Posterior cingulate gyrus (tissue), 11 donors: Measurements from ENCODE around the gene YY1.
"Not testable (repeated sequence)": the region's sequence is repeated elsewhere in the genome, so short reads cannot be mapped to it uniquely, and the experiment has no call there.

ENCODE experiments used
- DNase-seq, 10 donors: peaks; one replicate each; pipeline versions ENCODE4 v3.0.0 to v3.0.0-alpha.2; 2020 to 2021; ENCODE audit warnings: mixed read lengths in 3 of 10
- intact Hi-C: fragments of 100-400 bp; cut with DNase I; formaldehyde crosslinking; loops from one replicate; pipeline ENCODE4 v1.15.1; 2023

YY1 gene

DNA sequence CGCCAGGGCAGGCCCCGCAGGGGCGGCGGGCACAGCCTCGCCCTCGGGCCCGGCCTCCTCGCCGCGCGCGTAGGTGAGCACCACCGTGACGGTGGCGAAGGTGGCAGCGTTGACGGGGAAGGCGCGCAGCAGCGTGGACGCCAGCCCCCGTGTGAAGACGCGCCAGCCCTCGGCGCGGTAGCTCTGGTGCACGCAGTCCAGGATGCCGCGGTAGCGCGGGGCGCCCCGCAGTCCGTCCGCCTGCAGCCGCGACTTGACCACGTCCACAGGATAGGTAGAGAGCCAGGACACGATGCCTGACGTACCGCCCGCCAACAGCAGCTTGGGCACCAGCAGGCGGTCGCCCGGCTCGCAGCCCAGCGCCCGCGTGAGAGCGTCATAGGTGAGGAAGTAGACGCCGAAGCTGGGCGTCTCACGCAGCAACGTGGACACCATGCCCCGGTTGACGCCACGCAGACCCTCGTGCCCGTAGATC is 53.4 kb downstream of the YY1 start:
- intact Hi-C loops: no loop called here
- DNase-seq: peak in 2 of 10 donors; percentile 56 to 59

GRCh38 chr14:100292776-100293461 is 54.0 kb downstream of the YY1 start:
- intact Hi-C loops: no loop called here
- peak in 4 of 10 donors; percentile 8 to 76 (median 32) for DNase-seq

DNA sequence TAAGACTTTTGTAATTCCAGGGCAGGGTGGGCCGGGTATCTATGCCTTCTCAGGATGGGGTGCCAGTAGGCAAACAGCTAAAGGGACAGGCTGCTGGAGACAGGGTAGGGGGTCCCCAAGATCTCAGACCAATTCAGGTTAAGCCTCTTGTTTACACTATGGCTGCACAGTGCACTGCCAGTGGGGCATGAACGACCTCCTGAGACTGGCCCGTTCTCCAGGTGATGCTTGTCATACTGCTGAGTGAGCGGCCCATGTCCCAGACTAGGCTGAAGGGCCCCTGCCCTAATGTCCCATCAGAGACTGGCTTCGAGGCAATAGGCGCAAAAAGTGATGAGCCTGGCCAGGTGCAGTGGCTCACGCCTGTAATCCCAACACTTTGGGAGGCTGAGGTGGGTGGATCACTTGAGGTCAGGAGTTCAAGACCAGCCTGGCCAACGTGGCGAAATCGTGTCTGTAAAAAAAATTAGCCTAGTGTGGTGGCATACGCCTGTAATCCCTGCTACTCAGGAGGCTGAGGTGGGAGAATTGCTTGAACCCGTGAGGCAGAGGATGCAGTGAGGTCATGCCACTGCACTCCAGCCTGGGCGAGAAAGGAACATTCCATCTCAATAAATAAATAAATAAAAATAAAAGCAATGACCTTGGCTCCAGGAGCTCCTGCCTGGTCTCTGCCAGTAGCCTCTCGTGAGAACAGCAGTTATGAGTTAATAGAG is 54.7 kb downstream of the YY1 start:
- intact Hi-C loops: no loop called here
- peak in 3 of 10 donors; percentile 4 to 41 (median 31) for DNase-seq

- intact Hi-C loops: no loop called here
- DNase-seq: peak in 5 of 10 donors; percentile 5 to 83 (median 65)
Observed at GRCh38 chr14:100294213-100294962, 55.4 kb downstream of the YY1 start.

DNA sequence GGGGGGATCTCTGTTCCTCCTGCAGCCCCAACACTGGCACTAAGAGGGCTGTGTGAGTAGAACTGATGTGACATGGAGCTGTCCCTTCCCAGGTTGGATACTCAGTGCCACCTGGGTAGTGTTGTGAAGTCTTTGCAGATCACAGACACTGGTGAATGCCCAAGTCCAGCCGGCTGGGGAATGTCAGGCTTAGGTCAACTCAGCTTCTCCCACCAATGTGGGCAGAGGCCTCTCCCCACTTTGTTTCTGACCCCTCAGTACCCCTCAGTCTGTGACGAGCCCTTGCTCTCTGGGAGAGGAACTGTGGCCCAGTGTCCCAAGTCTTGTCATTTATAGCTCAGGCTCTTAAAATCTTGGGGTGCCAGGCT is 56.0 kb downstream of the YY1 start:
- intact Hi-C loops: no loop called here
- DNase-seq: peak in 3 of 10 donors; percentile 9 to 35 (median 31)

GRCh38 chr14:100295376-100296105 is 56.6 kb downstream of the YY1 start:
- peak in 4 of 10 donors; percentile 12 to 43 (median 41) for DNase-seq
- intact Hi-C loops: no loop called here

GRCh38 chr14:100296106-100296651 is 57.2 kb downstream of the YY1 start:
- intact Hi-C loops: no loop called here
- DNase-seq: peak in 3 of 10 donors; percentile 50 to 65 (median 53)

- intact Hi-C loops: not testable (repeated sequence)
- DNase-seq: peak in 3 of 10 donors; percentile 25 to 55 (median 43)
Observed at GRCh38 chr14:100296729-100297128, 57.8 kb downstream of the YY1 start.

GRCh38 chr14:100297320-100298300 is 58.7 kb downstream of the YY1 start:
- DNase-seq: peak; percentile 46 to 92 (median 62)
- intact Hi-C loops: no loop called here

GRCh38 chr14:100298551-100299237 is 59.8 kb downstream of the YY1 start:
- intact Hi-C loops: no loop called here
- DNase-seq: peak in 3 of 10 donors; percentile 50 to 72 (median 70)

- intact Hi-C loops: no loop called here
- DNase-seq: peak in 1 of 10 donors; percentile 51
Observed at GRCh38 chr14:100299238-100299560, 60.3 kb downstream of the YY1 start.

DNA sequence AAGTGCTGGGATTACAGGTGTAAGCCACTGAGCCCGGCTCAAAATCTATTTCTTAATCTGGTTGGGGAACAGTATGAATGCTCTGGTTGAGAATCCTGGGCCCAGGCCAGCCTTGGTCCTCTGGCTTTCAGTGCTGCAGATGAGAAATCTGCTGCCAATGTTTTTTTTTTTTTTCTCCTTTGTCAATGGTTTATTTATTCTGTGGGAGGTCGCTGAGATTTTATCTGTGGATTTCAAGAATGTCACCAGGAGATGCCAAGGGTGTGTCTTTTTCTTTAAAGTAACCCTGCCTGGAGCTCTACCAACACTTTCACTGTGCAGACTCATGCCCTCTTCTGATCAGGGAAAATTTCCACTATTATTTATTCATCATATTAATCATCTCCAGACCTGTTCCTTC is 63.7 kb downstream of the YY1 start:
- DNase-seq: peak in 1 of 10 donors; percentile 69

DNA sequence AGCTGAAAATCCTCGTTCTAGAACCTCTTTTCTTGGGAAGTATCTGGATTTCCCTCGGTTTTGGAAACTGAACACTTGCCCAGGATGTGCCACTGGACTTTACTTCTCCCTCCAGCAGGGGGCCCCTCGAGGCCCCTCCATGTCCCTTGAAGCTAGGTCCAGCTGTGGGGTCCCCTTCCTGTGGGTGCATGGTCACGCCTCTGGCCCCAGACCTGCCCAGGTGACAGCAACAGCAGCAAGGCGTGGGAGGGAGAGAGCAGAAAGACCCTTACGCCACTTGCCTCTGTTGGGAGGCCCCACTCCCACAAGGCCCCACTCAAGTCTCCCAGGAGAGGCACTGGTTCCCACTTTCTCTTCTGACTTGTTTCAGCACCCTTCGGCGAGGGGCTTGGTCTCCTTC is 64.2 kb downstream of the YY1 start:
- DNase-seq: peak in 1 of 10 donors; percentile 35
- intact Hi-C loops: loop anchor here (10.0 kb wide), 1 partner anchor 318 kb away; no protein-coding TSS in a partner anchor

More for the DNA sequence above, 63.7 kb downstream of the YY1 start:
- intact Hi-C loops: loop anchor here (10.0 kb wide), 1 partner anchor 318 kb away; no protein-coding TSS in a partner anchor

DNA sequence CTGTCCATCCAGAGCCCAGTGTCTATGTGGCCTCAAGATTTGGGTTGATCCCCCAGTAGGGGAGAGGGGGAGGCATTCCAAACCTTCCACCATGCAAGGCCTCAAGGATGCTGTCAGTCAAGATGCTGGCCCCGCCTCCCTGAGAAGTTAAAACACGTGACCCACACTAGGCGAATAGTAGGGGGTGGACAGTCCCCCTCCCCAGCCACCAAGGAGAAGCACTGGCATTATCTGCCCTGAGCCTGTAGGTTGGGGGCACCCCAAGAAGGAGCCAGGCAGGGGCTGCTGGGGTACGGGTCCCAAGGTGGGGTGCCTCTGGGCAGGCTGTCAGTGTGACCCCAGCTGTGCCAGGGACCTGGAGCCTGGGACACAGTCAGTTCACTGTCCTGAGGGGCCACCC is 65.0 kb downstream of the YY1 start:
- DNase-seq: no peak
- intact Hi-C loops: loop anchor here (10.0 kb wide), 1 partner anchor 319 kb away; no protein-coding TSS in a partner anchor

GRCh38 chr14:100304825-100305323 is 65.9 kb downstream of the YY1 start:
- DNase-seq: peak in 3 of 10 donors; percentile 29 to 89 (median 32)
- intact Hi-C loops: loop anchor here (5.0 to 10.0 kb wide), 3 partner anchors 63 to 320 kb away; partner anchors contain the start of gene WDR25

DNA sequence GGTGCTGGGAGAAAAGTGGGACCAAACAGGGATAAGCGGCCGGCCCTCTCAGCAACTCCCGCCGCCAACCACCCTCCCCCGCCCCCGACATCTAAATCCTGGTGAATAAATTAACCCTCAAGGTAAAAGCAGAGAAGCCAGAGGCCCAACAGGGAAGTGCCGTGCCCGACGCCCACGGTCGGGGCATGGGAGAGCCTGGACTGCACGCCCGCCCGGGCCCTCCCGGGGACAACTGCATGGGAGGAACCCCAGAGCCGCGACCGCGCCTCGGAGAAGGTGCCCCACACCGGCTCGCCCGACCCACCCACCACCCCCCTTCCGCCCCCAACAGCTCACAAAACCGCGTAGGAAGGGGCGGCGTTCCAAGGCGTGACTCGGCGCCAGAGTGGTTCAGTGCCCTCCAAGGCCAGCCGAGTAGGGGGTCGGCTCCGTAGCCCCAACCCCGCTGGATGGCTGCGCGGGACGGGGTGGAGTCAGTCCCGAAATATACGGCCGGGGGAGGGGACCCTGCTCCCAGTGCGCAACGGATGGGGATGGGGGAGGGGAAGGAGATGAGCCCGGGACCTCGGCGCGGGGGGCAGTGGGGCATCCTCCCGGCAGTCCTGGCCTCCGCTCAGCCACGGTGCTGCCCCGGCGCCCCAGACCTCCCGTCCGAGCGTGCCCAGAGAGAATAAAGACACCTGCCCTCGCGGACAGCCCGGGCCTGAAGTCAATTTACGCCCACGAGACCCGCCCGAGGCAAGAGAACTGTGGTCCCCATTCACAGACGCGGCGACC is 66.6 kb downstream of the YY1 start:
- intact Hi-C loops: loop anchor here (2.0 to 10.0 kb wide), 4 partner anchors 35 to 321 kb away; partner anchors contain the start of gene WDR25
- DNase-seq: no peak
